H1 (cell line): ENCODE data around the gene COL6A2. TPM values are rescaled to one million over a fixed set of nuclear protein-coding genes. Genes with fewer than 3 reads are reported as not detected.

Experiments used
- CHD1 ChIP-seq: IDR thresholded peaks from 2 replicates; pipeline ENCODE4 v1.6.1; 2012; ENCODE audit warnings: low read depth, low read length, improper control_type of control experiment
- JUND ChIP-seq: IDR thresholded peaks from 2 replicates; pipeline ENCODE4 v1.6.1; 2011; ENCODE audit warnings: mild to moderate bottlenecking, improper control_type of control experiment, low read length
- KDM1A ChIP-seq: fragments of 200-600, 300-600 bp; sonication (generic); IDR thresholded peaks from 2 replicates; pipeline ENCODE4 v1.7.1; 2016; ENCODE audit warnings: mild to moderate bottlenecking, low read length, borderline replicate concordance
- SIN3A ChIP-seq, 2 experiments: IDR thresholded peaks in 1 of 2; conservative IDR thresholded peaks in 1 of 2; 2 replicates each; pipeline ENCODE4 v1.6.1; 2011 to 2012; ENCODE audit warnings: low read length in 2 of 2, improper control_type of control experiment in 1 of 2, low read depth in 1 of 2, mild to moderate bottlenecking in 1 of 2
- TAF1 ChIP-seq: IDR thresholded peaks from 2 replicates; pipeline ENCODE4 v1.6.1; 2011; ENCODE audit warnings: mild to moderate bottlenecking, low read depth, low read length
- polyA plus RNA-seq, 7 experiments: library from polyadenylated mRNA; depleted of rRNA in 3 of 7; stranded (reverse) in 5 of 7; unstranded in 2 of 7; fragments of >200 nt in 5 of 7; fragments of 200-250 nt in 2 of 7; gene quantifications; 1 replicate in 5 of 7; 2 replicates in 1 of 7; 4 replicates in 1 of 7; pipeline versions ENCODE4 v1.2.1 to v1.2.3, GENCODE V29; 2011 to 2013; ENCODE audit warnings: missing spikeins in 2 of 7, mixed read lengths in 2 of 7
- total RNA-seq: library from RNA; stranded (reverse); fragmentation: NEBNext Ultra II Directional; extraction: Animal tissue kit (Norgen Biotek cat#: 25700); gene quantifications from 2 replicates; pipeline ENCODE4 v1.2.1, GENCODE V29; 2021
- TF ChIP-seq, protein P1 (sequence below): IDR thresholded peaks from 2 replicates; pipeline ENCODE4 v1.6.1; 2012; ENCODE audit warnings: inconsistent platforms

The COL6A2 gene
- total and polyA plus RNA-seq, 2 of the 8 experiments (the other 6 are each of a cell fraction or from before 2014, with no cell fraction given), result 60.1 to 62.7 TPM

DNA sequence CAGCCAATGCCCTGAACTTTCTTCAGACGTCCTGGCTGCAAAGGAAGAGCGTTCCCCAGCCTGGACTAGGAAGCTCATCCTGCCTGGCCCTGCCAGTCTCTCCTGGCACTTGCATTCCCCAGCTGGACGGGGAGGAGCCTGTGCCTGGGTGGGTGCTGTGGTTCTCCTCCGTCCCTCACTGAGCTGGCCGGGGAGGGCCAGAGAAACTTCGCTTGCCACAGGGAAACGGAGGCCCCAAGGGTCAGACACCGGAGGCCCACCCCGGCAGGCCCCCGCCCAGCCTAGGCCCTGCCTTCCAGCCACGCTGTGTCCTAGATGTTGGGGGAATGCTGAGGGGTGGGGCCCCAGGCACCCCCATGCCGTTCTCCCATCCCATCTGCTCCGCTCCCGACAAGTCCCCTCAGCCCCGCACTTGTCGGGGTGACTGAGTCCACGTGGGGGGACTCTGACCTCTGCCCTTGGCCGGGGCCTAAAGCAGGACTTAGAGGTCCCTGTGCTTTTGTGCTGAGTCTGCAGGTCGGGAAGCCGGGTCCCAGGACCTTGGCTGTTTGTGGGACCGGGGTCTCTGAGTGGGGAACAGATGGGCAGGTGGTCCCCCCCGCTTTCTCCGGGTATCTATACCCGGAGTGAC, 52.7 kb downstream of the COL6A2 start (continued):
- TF ChIP-seq, protein P1, sequence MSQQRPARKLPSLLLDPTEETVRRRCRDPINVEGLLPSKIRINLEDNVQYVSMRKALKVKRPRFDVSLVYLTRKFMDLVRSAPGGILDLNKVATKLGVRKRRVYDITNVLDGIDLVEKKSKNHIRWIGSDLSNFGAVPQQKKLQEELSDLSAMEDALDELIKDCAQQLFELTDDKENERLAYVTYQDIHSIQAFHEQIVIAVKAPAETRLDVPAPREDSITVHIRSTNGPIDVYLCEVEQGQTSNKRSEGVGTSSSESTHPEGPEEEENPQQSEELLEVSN, result no peak
- no peak for TF ChIP-seq KDM1A
- TF ChIP-seq TAF1, result no peak
- no peak for TF ChIP-seq CHD1
- TF ChIP-seq JUND, result no peak
- TF ChIP-seq SIN3A (conservative IDR thresholded peaks at IDR 0.05 in 1 of 2, IDR thresholded peaks at IDR 0.05 in 1 of 2; ENCODE audit: low read depth in 1 of 2, low read length in 2 of 2), result no peak
